A204.1 (cell line): Measurements from ENCODE around the gene HYAL2.
A peak's percentile ranks its signal among the peaks of the same experiment; 100 is the strongest.

Experiments
- FAIRE-seq: peaks from 2 replicates; lab custom pipeline; 2012; peaks lifted over from hg19 to GRCh38; lab: Jason Lieb, UNC

The HYAL2 gene

GRCh38 chr3:50322386-50323091, at the start of gene HYAL2:
HYAL2 (minus strand) TSS chr3:50322745; CDS start chr3:50320489, 2,256 bp downstream.
- no peak for FAIRE-seq

DNA sequence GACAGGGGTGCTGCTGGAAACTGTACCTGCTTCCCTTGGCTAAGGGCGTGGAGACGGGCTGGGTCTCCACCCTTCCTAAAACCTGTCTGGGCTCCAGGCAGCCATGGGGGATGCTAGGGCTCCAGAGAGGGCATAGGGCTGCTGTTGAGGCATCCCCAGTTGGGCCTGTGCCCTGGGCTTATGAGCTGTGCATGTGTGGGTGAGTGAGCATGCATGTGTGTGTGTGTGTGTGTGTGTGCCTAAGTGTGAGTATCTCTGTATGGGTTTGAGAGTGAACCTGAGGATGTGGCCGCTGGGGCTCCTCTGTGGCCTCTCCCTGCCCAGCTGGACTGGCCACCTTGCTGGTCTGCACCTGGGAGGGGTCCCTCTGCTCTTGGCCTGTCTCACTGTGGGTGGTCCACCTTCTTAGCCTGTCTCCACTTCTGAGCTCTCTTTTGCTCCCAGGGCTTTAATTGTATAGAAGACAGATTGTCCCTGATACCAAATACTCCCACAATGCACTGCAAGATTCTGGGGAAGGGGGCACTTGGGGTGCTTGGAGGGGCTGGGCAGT, 48.7 kb upstream of the HYAL2 start:
- no peak for FAIRE-seq

DNA sequence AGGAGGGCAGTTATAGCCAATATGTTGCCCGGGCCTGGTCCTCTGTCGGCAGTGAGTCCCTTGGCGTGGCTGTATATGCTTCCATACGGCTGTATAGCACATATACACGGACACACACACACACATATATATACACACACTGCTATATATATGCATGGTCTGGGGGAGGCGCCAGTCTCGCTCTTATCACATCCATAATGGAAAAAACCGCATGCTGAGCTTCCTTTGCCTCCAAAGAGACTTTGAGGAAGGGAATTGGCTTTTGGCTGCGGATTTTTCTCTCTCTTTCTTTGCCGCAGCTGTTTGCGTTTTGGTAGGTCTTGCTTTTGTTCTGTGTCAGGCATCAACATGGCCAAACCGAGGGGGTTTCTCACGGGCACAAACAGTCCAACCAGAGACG, 48.0 kb upstream of the HYAL2 start:
- no peak for FAIRE-seq

DNA sequence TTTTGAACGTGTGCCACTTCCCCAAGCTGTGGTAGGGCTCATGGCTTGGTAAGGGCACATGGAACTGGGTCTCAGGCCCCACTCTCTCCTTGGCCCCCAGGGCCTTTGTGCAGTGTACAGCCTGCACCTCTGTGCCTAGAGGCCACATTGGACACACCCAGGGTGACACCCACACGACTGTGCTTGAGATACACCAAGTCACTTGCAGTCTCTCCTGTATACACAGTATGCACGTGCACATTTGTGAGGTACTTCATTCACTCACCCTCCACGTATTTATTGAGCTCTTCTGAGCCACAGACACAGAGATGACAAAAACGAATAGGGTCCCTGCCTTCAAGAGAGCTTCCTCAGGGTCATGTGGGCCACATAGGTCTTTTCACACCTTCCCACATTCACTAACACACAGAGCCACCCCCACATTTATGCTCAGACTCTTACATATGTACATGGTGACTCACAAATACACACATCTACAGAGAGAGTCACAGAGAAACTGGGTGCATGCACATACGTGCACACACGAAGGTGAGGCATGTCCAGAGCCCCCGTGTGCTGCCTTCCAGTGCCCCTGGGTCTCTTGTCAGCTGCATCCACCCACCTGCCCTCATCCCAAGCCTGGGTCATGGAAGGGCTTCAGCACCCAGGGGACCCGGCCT, 46.6 kb upstream of the HYAL2 start:
- no peak for FAIRE-seq

GRCh38 chr3:50365842-50366220, 43.3 kb upstream of the HYAL2 start:
- FAIRE-seq: no peak

GRCh38 chr3:50365080-50365841, 42.7 kb upstream of the HYAL2 start:
- FAIRE-seq: no peak

DNA sequence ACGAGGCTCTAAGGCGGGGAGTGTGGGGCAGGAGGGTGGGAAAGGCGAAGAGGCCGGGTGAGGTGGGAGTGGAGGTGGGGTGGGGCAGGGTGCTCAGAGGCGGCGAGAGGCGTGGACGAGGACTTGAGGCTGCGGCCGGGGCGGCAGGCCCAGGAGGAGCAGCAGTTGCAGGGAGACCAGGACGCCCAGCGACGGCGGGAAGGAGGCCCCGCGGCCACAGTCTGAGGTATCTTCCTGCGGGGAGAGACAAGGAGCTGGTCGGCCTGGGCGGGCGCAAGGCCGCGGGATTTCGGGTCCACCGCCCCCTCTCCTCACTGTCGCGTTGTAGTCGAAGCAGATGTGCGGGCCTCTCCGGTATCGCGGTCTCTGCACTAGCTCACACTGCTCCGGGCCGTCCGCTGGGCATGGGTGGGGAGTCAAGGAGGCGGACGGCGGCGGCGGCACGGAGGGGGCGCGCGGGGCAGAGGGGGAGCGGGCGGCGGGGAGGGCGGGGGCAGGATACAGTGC, 42.1 kb upstream of the HYAL2 start:
- FAIRE-seq: no peak

GRCh38 chr3:50359760-50360110, 37.2 kb upstream of the HYAL2 start:
- FAIRE-seq: no peak

- FAIRE-seq: peak; percentile 97
Observed at GRCh38 chr3:50358911-50359759, 36.6 kb upstream of the HYAL2 start, which contains the start of gene TMEM115. TMEM115 (minus strand) TSS chr3:50359521; CDS start chr3:50359063, 458 bp downstream.

GRCh38 chr3:50358355-50358910, 35.9 kb upstream of the HYAL2 start:
- no peak for FAIRE-seq

DNA sequence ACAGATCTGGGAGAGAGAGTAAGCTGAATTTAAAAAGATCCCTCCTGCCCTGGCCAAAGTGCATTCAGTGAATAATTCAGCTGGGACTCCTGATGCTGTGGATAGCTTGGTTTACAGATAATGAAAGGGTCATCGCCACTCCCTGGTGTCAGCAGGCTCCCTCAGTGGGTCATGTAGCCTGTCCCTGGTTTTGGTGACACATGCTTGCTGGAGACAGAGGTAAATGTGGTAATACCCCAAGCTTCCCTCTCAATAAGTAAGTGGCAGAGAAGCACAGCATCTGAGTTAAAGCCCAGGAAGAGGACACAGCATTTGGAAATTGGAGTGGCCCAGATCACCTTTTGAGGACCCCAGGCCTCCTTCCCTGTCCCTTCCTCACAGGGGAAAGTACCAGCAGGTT, 34.9 kb upstream of the HYAL2 start:
- FAIRE-seq: no peak

- FAIRE-seq: no peak
Observed at GRCh38 chr3:50356553-50356952, 34.0 kb upstream of the HYAL2 start.

DNA sequence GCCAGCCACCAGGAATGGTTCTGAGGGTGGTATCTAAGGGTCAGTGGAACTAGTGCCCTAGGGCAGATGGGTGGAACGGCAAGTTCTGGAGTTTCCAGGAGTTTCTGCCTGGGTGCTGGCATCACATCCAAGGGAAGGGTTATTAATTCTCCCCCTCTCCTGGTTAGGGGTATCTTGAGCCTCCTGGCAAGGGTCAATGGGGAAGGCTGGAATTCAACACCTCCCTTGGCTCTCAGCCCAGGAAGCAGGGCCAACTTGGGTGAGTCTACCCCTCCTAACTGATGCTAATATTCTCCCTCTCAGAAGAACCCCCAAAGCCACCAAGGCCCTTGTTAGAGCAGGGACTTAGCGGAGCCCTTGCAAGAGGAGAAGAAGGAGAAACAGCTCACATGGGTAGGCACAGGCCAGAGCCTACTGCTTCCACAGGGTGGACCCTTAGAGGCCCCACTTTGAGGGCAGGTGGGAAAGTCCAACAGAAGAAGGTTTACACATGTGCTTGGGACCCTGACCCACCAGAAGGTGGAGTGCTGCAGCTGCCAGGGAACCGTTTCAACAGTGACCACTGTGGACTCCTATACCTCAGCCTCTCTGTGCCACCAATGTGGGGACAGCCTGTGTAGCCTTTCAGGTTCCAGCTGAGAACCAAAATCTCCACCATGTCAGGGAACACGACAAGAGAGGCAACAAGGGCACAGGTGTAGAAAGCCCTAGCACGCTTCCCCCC, 33.4 kb upstream of the HYAL2 start:
- FAIRE-seq: no peak

GRCh38 chr3:50354850-50355249, 32.3 kb upstream of the HYAL2 start:
- FAIRE-seq: no peak

GRCh38 chr3:50354186-50354764, 31.7 kb upstream of the HYAL2 start:
- FAIRE-seq: no peak

DNA sequence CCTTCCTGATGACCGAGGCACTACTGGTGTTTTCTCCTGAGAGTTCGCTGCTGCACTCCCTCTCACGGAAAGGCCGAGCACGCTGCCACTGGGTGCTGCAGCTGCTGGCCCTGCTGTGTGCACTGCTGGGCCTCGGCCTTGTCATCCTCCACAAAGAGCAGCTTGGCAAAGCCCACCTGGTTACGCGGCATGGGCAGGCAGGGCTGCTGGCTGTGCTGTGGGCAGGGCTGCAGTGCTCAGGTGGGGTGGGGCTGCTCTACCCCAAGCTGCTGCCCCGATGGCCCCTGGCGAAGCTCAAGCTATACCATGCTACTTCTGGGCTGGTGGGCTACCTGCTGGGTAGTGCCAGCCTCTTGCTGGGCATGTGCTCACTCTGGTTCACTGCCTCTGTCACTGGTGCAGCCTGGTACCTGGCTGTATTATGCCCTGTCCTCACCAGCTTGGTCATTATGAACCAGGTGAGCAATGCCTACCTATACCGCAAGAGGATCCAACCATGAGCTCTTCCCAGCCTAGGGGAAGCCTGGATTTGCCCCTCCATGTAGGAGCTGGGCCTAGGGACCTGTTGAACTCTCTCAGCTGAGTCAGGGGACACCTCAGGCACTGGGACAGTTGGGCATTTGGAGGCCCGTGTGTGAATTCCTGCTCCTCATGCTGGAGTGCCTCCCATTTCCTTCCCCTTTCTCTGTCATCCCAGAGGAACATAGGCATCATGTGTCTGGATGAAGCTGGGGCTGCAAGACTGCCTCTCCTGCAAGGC, 30.9 kb upstream of the HYAL2 start:
- no peak for FAIRE-seq

- FAIRE-seq: no peak
Observed at GRCh38 chr3:50352781-50353180, 30.2 kb upstream of the HYAL2 start.

DNA sequence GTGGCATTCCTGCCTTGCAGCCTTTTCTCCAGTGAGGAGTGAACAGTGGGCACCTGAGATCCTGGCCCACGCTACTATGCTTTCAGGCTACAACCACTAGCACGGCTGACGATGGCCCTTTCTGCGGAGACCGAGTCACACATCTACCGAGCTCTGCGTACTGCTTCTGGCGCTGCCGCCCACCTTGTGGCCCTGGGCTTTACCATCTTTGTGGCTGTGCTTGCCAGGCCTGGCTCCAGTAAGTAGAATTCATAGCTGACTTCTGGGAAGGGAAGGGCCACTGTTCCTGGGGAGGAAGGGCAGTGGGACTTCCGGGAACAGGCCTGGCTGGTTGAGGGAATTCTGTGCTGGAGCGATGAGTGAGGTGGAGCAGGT, 28.8 kb upstream of the HYAL2 start:
- no peak for FAIRE-seq

DNA sequence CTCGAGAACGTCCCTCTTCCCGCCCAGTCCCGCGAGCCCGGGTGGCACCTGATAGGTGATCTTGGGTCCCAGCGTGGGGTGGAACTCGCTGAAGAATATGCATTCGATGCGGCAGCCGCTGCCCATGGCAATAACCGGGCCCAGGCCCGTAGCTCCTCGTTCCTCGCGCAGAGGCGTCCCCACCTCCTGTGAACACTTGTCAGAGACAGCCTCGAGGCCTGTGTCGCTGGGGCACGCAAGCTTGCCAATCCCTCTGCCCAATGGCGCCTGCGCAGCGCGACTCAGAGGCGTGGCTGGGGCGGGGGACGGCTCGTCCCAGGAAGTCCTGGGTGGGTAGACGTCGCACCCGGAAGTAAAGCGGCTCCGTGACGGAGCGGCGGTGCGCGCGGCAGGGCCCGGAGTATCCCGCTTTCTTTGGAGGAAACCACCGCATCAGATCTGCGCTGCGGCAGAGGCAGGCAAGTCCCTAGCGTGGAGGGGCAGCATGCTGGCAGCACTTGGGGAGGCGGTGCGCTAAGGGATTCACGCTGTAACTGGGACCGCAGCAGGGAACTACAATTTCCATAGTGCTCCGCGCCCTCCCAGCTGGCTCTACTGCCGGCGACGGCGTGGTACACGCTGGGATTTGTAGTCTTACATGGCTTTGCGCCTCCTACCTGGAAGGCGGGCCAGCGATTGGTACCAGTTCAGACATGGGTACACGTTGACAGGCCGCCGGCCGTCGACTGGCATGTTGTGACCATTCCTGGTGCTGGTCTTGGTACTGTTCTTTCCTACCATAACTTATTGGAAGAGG, 28.2 kb upstream of the HYAL2 start, which contains the start of the genes CYB561D2 and NPRL2:
CYB561D2 (plus strand) TSS at position 336 of the 796 bp plus-strand sequence. CDS start 572 bp downstream, outside the sequence.
NPRL2 (minus strand) TSS at position 249 of the 796 bp plus-strand sequence; CDS start at position 126, 123 bp downstream.
- FAIRE-seq: peak; percentile 21
